Activated T-cell treated with anti-CD3 and anti-CD28 coated beads for 1 hour (primary cell): ENCODE data around the gene PPM1E.
"Not testable (repeated sequence)": the region's sequence is repeated elsewhere in the genome, so short reads cannot be mapped to it uniquely, and the experiment has no call there.

Experiments used
- DNase-seq: peaks from one replicate; pipeline ENCODE4 v3.0.0-alpha.2; 2020; ENCODE audit warnings: low read depth

PPM1E gene

DNA sequence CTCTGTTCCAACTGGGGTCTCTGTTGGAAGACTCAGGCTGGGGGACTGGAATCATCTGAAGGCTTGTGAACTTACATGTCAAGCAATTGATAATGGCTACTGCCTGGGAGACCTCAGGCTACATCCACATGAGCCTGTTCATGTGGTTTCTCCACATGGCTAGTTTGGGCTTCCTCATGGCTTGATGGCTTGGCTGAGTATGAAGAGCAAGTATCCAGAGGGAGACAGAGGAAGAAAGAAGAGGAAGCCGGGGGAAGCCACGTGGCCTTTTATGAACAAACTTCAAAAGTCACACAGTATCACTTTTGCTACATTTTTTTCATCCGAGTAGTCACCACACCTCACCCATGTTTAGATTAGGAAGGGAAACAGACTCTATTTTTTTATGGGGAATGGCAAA, 192.2 kb downstream of the PPM1E start:
- no peak for DNase-seq

DNA sequence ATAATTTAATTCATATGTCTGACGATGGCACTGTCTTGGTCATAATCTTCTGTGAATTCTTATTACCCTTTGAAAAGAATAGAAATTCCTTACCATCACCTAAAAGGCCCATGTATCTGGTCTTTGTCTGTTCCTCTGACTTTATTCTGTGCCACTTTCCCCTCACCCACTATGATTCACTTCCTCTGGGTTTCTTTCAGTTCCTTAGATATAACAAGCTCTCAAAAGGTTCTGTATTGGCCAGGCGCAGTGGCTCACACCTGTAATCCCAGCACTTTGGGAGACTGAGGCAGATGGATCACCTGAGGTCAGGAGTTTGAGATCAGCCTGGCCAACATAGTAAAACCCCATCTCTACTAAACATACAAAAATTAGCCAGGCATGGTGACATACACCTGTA, 198.7 kb downstream of the PPM1E start:
- not testable (repeated sequence) for DNase-seq

DNA sequence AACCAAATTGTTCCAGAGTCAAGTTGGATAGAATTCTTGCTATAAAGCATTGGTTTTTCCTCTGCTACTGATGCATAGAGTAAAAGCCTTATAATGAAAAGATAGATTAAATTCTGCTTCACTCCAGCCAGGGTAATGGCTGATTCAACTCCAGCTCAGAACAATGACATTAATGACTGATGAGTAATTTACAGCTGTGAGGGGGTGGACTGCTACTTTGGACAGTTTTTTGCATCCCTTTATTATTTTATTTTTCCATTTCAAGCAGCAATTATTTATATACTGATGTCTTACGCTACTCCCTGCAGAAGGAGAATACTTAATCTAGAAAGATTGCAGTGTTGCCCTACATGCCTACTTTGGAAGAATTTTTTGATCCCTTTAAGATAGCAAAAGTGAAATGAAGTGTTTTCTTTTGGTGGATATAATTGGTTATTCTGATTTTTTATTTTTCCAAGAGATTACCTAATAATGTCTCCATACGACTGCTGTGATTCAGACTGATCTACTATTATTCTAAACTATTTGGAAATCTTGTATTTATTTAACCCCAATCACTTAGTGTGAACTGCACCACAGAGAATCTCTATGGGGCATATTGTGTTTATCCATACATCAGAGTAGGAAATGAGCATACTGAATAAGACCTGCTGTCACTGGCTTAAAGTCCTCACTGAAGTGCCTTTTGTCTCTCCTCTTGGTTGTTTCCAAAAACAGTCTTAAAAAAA, 201.5 kb downstream of the PPM1E start:
- no peak for DNase-seq

DNA sequence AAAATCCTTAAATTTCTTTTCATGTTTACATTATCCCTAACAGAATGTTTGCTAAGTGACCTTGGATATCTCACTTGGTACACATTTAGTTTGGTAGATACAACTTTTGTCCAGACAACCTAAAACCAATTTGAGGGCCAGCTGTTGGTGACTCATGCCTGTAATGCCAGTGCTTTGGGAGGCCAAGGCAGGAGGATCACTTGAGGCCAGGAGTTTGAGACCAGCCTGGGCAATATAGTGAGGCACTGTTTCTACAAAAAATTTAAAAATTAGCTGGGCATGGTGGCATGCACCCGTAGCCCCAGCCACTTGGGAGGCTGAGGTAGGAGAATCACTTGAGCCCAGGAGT, 202.0 kb downstream of the PPM1E start:
- not testable (repeated sequence) for DNase-seq

DNA sequence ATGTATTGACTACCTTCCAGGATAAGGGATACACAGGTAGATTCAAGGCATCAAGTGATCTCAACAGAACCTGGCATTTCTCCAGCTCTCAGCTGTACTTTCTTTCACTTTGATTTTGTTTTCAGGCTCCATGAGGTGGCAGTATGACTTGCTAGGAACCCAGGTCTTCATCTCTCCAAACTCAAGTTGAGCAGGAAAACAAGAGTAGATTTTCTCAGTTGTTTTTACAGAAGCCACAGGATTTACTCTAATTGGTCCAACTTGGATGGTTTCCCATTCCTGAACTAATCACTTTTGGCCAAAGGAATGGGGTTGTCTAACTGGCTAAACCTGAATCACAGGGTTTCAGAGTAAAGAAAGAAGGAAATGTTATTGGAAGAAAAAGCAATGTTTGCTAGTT, 204.4 kb downstream of the PPM1E start:
- DNase-seq, result no peak

DNA sequence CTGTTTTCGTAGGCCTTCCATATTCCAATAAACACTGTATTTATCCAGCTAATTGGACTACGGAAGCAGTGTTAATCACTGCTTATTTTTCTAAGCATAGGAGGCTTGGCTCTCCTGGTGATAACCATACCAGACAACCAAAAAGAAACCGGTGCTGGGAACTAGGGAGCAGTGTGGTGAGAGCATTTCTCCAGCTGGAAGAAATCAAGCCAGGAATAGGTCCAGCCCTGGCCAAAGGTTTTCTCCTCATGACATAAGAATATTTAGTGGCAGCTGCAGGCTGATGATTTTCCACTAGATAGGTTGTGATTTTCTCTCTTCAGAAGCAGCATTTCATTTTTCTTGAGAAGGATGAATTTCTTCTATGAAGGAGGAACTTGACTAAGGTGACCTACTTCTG, 209.6 kb downstream of the PPM1E start:
- no peak for DNase-seq

DNA sequence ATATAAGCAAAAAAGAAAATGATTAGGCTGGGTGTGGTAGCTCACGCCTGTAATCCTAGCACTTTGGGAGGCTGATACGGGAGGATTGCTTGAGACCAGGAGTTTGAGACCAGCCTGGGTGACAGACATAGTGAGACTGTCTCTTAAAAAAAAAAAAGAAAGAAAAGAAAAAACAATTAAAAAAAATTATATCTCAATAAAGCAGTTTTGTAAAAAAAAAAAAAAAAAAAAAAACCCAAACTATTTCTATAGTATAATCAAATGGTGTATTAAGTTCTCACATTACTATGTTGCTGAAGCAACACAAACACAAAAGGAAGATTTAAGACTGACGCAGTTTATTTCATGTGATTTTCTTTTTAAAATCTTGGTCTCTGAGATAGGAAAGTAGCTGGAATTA, 210.6 kb downstream of the PPM1E start:
- no peak for DNase-seq

DNA sequence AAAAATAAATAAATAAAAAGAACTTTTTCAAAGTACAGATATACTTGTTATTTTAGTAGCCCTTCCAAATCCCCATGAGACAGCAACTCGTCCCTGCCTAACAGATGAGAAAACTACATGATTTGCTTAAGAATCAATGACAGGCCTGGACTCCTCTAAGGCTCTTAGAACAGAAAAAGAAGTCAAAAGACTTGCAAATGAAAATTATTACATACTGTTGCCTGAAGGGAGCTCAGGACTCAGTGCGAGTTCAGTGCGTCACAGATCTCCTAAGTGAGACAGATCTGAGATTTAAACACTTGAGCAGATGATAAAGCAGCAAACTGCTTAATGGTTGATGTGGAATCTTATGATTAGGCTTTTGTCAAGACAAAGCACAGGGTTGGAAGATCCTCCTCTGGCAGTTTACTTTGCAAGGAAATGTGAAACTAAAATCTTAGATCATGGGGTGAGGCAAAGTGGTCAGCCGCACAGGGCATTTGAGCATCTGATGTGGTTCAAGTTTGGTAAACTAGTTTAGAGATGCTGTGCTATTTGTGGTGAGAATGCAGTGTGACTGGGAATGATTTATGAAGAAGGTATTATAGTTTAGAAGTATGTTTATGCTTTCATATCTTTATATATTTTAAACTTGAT, 212.9 kb downstream of the PPM1E start:
- no peak for DNase-seq

DNA sequence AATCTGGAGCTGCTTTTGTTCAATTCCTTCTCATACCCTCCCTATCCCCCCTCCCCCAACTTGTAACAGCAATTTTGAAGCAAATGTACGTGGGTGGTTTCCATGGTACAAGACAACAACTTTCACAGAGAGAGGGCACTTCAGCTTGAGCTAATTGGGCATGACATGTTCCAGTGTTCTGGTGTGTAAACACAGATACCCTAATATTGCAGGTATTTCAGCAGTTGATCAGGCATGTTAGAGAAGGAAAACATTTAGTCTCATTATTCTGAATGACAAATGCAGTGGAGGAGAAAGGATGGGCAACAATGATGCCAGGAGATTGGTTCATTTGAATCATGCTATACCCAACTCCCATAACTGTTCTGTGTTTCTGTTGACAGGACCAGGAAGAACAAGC, 213.5 kb downstream of the PPM1E start:
- no peak for DNase-seq

DNA sequence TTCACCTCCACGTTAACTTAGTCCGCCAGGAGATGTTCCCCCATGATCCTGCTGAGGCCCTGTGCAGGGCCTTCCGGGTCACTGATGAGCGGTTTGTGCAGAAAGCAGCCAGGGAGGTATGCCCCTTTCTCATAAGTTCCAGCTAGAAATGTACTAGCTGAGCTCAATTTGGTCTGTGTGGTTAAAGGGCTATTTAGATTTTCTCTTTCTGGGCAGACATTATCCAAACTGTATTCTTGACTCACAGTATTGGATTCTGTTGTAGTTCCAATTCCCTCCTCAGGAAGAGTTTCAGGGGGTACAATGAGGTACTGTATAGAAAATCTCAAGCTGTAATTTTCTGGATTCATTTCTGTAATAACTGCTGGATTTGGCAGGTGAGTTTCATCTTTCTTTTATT, 214.0 kb downstream of the PPM1E start:
- no peak for DNase-seq

DNA sequence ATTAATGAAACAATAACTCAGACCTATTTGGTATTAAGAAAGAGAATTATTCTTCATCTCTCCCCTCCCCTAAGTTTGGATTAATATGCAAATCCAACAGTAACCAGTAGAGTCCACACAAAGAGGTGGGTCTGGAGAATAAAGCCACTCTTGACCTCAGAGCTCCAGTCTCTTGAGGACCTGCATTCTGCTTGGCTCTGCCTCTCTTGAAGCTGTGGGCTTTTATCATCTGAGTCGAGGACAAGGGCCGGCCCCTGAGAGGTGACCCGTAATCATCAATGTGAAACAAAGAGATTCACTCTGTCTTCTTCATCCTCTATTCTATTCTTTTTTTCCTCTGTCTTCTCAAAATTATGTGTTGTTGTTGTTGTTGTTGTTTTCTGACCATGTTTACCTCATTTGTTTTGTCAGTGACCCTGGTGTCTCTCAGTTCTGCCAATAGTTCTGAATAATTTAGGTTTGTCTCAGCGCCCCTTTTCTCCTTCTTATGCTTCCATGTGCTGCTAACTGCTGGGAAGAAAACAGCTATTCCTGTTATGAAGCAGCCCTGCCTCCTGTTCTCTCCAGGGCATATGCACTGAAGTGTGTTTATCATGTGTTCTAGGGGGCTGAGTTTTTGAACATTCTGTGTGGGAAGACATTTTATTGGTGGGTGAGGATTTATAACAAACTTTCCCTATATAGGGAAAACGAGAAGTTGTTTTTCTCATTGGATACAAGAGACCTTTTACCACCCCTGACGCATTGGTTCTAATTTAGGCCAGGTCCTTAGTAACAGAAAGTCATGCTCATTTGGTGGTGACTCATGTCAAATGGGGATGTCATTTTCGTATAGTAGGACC, 215.2 kb downstream of the PPM1E start:
- no peak for DNase-seq

DNA sequence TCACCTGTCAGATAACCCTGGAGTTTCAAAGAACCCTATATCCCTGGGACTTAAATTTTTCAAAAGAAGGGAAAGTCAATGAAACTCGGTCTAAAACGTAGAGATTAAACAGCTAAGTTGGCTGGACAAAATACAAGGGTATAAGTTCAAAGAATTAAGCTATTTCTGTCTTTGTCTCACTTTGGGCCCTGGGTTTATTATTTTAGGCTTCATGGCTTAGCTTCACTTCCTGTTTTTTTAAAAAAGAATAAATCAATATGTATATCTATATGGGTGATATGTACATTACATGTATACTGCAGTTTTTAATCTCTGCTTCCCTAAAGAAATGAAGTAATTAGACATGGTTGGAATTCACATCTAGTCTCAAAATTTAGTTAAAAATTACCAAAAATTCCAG, 218.7 kb downstream of the PPM1E start:
- DNase-seq, result no peak

DNA sequence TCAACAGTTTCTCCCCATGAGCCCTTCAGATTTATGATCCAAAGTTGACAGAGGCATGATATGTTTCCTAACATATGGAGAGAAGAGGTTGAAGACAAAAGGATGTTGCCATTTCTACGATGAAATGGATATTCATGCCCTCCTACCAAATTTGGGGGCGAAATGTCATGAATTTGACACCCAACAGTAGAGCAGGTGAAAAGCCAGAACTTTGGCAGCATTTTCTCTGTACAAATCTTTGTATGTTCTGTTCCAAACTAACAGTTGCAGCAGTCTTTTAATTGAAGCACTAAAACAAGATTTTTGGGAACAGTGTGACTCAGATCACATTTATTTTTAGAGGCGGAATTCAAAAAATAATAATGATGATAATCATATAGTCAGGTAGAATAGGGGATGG, 220.9 kb downstream of the PPM1E start:
- DNase-seq, result no peak

DNA sequence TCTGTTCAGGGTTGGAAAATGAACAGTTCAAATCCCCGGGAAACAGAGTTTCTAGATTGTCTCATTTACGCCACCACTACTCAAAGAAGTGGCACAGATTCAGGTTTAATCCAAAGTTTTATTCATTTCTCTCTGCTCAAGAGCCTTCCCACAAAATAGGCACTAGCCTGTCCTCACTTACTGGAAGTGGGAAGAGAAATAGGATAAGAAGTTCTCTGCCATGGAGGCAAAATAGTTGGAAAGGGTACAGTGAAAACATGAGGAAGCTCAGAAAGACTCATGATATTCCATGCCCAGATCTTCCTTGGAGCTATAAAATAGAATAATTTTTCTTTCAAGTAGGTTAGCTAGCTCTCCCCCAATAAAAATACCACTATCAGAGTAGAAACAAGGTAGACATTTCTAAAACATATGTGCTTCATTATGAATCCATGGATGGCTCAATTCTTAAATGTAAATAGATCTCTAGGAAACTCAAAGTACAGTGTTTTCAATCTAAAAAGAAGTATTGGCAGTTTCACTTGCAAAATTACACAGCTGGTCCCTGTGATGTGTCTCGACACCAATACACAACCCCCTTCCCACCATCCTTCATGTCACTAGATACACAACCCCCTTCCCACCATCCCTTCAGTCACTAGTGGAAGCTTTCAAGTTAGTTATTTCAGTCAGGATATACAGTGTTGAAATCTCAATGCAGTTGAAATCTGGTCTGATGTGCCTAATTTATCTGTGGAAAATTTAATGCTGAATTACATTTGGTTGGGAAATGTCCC, 225.2 kb downstream of the PPM1E start:
- no peak for DNase-seq

DNA sequence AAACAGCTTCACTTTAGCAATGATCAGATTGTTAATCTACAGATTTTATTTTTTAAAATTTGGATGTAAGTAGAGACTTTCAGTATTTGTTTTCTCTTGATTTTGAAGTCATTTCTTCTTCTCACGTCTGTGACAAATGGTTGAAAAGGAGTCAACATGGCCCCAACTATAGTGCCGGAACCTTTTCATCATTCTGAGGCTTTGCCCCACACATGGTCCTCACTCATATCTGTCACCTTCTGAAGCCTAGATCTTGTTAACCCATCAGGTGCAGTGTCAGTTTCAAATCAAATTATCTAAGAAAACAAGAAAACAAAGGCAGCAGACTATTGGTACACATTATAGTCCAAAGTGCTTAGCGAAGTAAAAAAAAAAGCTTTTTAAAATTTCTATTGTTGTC, 227.0 kb downstream of the PPM1E start:
- DNase-seq, result no peak

DNA sequence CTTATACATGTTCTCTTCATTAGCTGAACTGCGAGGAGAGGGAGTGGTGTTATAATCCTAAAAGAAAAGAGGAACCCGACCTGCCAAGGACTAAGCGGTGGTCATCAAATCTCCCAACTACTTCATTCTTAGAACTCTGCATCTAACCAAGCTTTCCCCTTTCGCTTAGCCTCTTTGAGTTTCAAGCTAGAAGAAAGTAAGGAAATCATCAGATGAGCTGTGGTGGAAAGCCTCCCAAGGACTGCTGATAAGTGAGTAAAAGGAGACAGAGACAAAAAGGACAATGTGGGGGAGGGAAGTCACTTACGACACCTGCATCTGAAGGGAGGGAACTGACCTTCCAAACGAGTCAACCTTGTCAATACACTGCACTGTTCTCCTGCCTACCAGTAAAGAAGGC, 229.7 kb downstream of the PPM1E start:
- DNase-seq, result no peak

DNA sequence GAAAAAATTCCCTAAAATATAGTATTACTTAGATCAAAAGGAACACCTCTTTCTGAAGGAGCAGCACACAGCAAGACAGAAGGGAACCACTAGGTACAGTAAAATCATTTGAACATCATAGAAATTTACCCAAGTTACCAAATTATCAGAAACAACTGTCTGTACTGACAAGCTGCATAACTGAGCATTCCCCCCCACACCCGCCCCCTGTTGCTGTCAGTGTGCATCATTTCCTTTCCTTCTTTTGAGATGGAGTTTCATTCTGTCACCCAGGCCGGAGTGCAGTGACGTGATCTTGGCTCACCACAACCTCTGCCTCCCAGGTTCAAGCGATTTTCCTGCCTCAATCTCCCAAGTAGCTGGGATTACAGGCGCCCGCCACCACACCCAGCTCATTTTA, 230.3 kb downstream of the PPM1E start:
- DNase-seq, result no peak

DNA sequence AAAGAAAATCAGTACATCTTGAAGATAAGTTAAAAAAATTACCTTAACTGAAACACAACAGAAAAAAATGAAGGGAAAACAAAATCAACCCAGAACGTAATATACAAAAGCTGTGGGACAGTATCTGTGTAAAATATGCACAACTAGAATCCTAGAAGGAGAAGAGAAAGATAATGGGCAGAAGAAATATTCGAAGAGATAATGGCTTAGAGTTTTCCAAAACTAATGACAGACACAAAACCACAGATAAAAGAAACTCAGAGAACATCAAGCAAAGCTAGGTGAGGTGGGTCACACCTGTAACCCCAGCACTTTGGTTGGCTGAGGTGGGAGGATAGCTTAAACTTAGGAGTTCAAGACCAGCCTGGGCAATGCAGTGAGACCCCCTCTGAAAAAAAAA, 234.0 kb downstream of the PPM1E start:
- no peak for DNase-seq

DNA sequence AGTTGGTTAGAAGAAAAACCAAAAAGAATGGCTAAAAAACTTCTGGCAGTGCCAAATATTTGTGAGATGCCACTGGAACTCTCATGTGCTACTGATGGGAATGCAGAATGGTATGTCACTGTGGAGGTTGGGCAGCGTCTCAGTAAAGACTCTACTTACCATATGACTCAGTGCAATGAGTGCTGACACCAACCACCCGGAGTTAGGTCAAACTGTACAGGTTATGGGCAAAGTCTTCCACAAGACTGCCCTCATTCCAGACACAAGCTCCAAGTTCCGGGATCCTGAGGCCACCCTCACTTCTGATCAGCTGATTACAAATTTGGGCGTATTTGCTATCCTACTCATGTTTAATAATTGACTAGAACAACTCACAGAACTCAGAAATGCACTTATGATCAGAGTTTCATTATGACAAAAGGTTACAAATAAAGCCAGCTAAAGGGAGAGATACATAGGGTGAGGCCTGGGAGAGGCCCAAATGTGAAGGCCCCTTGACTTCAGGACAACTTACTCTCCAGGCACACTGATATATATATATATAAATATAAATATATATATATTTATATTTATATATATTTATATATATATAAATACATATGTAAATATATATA, 236.2 kb downstream of the PPM1E start:
- no peak for DNase-seq

DNA sequence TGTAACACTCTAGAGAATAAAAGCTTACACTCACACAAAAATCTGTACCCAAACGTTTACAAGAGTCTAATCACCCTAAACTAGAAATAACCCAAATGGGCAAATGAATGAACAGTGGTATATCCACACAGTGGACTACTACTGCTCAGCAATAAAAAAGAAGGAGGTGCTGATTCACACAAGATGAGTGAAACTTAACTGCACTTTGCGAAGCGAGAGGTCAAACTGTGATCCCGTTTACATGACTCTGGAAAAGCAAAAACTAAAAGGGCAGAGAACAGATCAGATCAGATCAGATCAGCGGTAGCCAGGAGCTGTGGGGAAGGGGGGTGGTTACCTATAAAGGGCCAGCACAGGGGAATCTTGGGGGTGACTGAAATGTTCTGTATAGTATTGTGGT, 237.7 kb downstream of the PPM1E start:
- no peak for DNase-seq

DNA sequence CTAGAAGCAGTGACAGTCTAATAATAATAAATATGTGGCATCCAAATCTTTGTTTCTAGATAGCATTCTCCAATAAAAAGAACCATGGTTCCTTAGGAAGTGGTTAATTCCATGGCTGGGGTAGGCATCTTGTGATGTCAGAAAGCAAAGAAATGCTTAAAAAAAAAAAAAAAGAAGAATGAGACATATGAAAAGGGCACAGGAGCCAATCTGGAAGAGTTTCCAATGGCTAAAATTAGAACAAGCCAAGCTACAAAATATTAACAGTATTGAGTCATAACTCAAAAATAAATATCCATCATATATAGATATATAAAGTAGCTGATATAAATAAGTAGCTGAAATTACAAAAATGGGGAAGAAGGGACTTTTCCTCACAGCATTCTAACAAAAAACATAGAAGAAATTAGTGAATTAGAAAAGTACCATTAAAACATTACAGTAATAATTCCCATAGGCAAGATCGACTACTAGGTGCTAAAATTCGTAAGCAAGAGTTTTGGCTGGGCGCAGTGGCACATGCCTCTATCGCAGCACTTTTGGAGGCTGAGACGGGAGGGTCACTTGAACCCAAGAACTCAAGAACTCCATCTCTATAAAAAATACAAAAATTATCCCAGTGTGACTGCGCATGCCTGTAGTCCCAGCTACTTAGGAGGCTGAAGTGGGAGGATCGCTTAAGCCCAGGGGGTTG, 239.7 kb downstream of the PPM1E start:
- no peak for DNase-seq
